ENCODE measurements around the gene DNAH10. TPM values are rescaled to one million over a fixed set of nuclear protein-coding genes. Genes with fewer than 3 reads are reported as not detected.

Gene DNAH10
- total RNA-seq, 1 experiment from 2014 or later = 0.17 TPM

DNA sequence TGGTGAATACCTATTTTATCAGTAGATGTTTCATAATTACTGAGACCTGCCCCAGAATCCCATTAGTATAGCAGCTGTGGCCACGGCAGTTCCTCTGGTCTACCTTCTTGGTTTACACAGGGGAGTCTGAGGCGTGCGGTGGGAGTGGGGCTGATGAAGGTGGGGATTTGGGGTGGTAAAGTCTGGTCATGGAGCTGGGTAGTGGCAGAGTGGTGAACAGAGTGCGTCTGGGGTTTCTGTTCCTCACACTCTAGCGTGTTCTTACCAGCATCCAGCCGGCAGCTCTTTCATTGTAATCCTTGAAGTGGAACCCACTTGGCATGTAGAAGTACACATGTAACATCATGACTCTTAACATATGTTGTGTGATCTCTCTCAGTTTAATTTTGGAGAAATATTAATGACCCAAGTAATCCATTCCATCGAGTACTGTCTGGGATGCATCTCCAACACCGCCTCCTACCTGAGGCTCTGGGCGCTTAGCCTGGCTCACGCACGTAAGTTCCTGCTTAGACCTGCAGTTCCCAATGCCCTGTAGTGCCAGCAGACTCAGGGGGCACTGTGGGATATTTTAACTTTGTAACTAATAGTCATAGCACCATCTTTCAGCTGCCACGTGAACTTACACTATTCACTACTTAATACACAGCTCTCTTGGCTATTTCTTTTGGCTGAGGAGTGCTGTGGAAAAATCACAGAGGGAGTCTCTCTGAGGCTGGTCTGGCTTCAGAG, 7.9 kb upstream of the DNAH10 start:
- Histone ChIP-seq H2BK15ac (ENCODE audit: low read depth, low read length) (no peak overlapping the region), H2BK5ac (ENCODE audit: insufficient read length, low read length) (no peak overlapping the region), H2AFZ (ENCODE audit: low read length) (no peak overlapping the region), H2BK12ac (ENCODE audit: insufficient read length, low read depth, low read length) (no peak overlapping the region), H3K4ac (ENCODE audit: low read depth, low read length) (no peak overlapping the region), H3K9ac (ENCODE audit: extremely low read depth, insufficient read length, low read length) (no peak overlapping the region), H3K9me3 (ENCODE audit: control insufficient read depth, low read depth, low read length) (no peaks in the 10 kb centered on the region), H3K79me1 (ENCODE audit: insufficient read depth, low read depth, low read length, poor library complexity, severe bottlenecking) (no peaks in the 10 kb centered on the region), H3K23me2 (ENCODE audit: insufficient read length, low read depth, low read length, poor library complexity, severe bottlenecking) (no peaks in the 10 kb centered on the region), H3T11ph (ENCODE audit: low read length) (no peak overlapping the region), H3K79me2 (ENCODE audit: insufficient read depth, low read length) (no peaks in the 10 kb centered on the region), H3K14ac (ENCODE audit: insufficient read depth, low read length) (no peak overlapping the region), H4K91ac (ENCODE audit: insufficient read length, low read depth, low read length) (no peak overlapping the region), H4K5ac (ENCODE audit: insufficient read length, low read depth, low read length) (no peak overlapping the region), H3K4me1 (ENCODE audit: insufficient read depth, low read length) (no peaks in the 10 kb centered on the region), H3K27me3 (ENCODE audit: insufficient read depth, low read length) (no peaks in the 10 kb centered on the region), H4K20me1 (ENCODE audit: control insufficient read depth, insufficient read depth, insufficient read length) (no peaks in the 10 kb centered on the region), H2BK20ac (ENCODE audit: low read depth, low read length, poor library complexity, severe bottlenecking) (no peak overlapping the region), H3K56ac (ENCODE audit: insufficient read length, low read depth, low read length) (no peak overlapping the region), H3K18ac (ENCODE audit: insufficient read length, low read depth, low read length) (no peak overlapping the region), H3K4me2 (ENCODE audit: insufficient read depth, insufficient read length, low read length) (no peak overlapping the region), H4K8ac (replicated peaks; ENCODE audit: insufficient read length, low read depth, low read length) (no peak overlapping the region), H2BK120ac (ENCODE audit: low read depth, low read length, poor library complexity, severe bottlenecking) (no peak overlapping the region), H3K23ac (ENCODE audit: insufficient read length, low read depth, low read length) (no peak overlapping the region), H2AK5ac (ENCODE audit: insufficient read length, low read length) (no peak overlapping the region), H3K27ac (ENCODE audit: insufficient read length, low read depth, low read length) (no peak overlapping the region)
- TF ChIP-seq, protein P1, sequence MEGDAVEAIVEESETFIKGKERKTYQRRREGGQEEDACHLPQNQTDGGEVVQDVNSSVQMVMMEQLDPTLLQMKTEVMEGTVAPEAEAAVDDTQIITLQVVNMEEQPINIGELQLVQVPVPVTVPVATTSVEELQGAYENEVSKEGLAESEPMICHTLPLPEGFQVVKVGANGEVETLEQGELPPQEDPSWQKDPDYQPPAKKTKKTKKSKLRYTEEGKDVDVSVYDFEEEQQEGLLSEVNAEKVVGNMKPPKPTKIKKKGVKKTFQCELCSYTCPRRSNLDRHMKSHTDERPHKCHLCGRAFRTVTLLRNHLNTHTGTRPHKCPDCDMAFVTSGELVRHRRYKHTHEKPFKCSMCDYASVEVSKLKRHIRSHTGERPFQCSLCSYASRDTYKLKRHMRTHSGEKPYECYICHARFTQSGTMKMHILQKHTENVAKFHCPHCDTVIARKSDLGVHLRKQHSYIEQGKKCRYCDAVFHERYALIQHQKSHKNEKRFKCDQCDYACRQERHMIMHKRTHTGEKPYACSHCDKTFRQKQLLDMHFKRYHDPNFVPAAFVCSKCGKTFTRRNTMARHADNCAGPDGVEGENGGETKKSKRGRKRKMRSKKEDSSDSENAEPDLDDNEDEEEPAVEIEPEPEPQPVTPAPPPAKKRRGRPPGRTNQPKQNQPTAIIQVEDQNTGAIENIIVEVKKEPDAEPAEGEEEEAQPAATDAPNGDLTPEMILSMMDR (conservative IDR thresholded peaks at IDR 0.05) = no peak
- H3K9me3 Mint-ChIP-seq = no peaks in the 10 kb centered on the region
- H3K36me3 Mint-ChIP-seq (ENCODE audit: insufficient read depth in 1 of 3, low read depth in 3 of 3) = peaks cover 41 to 67% (median 61%) of the 10 kb centered on the region in 3 experiments; a peak in 6 of 7 replicates
- no peaks in the 10 kb centered on the region for H3K27me3 Mint-ChIP-seq (ENCODE audit: low read depth)
- H3K4me3 Mint-ChIP-seq = no peak overlapping the region; a peak in 1 of 5 replicates
- no peak for DNase-seq
- WGBS (ENCODE audit: extremely low coverage, insufficient read length, low lambda C conversion rate) = no CpG with 5 or more reads among the region's 12 CpGs
- no peak overlapping the region for H3K27ac Mint-ChIP-seq
- no peaks in the 10 kb centered on the region for H3K4me1 Mint-ChIP-seq

Data from H9 (cell line).